AG04450 (cell line): ENCODE results near the gene XRCC4. TPM values are rescaled to one million over a fixed set of nuclear protein-coding genes. Genes with fewer than 3 reads are reported as not detected.

Source experiments
- CTCF ChIA-PET: fragments of 300-600, 350-600 bp; formaldehyde crosslinking; extraction: SDS; loops from one replicate; lab custom pipeline; 2022; ENCODE audit warnings: antibody characterized with exemption, inconsistent platforms; lab: Charles Lee
- POLR2A ChIA-PET: fragments of 350-600 bp; formaldehyde crosslinking; extraction: SDS; loops from one replicate; lab custom pipeline; 2021; ENCODE audit warnings: antibody characterized with exemption, inconsistent platforms; lab: Yijun Ruan, JAX
- DNase-seq: peaks from one replicate; pipeline ENCODE4 v3.0.0-alpha.2; 2011; ENCODE audit warnings: low read depth, low spot score
- H3K27ac ChIP-seq: one replicate; pipeline ENCODE4 v1.5.1; 2012; ENCODE audit warnings: low read depth, low read length, control low read depth
- H3K27me3 ChIP-seq: one replicate; pipeline ENCODE4 v1.6.0; 2012; ENCODE audit warnings: low read length; ENCODE audit not compliant: control insufficient read depth, insufficient read depth
- H3K4me3 ChIP-seq: 2 replicates; pipeline ENCODE4 v1.5.1; 2011; ENCODE audit warnings: mild to moderate bottlenecking, low read depth, low read length, control low read depth
- H3K9me3 ChIP-seq: 2 replicates; pipeline ENCODE4 v1.5.1; 2012; ENCODE audit warnings: low read length; ENCODE audit not compliant: control insufficient read depth, insufficient read depth
- polyA plus RNA-seq: library from polyadenylated mRNA; depleted of rRNA; stranded (reverse); fragments of >200 nt; gene quantifications from 2 replicates; pipeline ENCODE4 v1.2.3, GENCODE V29; 2011
- TF ChIP-seq, protein P1 (sequence below): IDR thresholded peaks from 2 replicates; pipeline ENCODE4 v1.5.1; 2011; ENCODE audit warnings: low read depth, low read length, control low read depth, inconsistent platforms

Gene XRCC4
- polyA plus RNA-seq, 1 experiment = 4.2 TPM

DNA sequence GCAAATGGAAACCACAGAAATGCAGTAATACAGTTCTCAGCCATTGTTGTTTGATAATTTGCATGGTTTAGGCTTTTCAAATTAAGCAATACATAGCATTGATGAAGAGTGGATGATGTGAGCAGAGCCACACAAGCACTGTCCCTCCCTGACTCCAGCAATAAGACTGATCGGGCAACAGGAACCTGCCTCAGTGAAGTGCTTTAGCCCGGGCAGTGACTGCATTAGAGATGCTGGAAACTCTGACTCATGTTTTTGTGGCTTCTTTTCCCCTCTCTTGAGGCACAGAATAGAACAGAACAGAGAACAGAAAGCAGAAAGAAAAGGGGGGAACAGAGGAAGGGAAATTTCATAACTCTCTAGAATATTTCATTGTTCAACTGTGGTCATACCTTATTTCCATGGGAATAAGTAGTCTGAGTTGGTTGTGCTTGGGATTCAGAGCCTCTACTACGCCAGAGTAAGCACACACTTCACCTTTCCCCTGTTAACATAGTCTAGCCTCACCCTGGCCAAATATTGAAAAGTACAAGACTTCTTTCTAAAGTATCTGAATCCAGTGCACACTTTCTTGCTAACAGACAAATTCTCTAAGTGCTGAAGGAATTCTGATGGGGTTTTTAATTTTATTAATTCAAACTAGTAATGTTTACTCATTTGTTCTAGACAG is 229.4 kb downstream of the XRCC4 start:
- ChIA-PET CTCF (no interaction called here), POLR2A (no interaction called here)
- peak; percentile 53 for DNase-seq
- Histone ChIP-seq H3K27me3 (no peaks in the 10 kb centered on the region), H3K4me3 (no peak overlapping the region), H3K9me3 (peaks cover 3% of the 10 kb centered on the region), H3K27ac (no peak overlapping the region)
- TF ChIP-seq, protein P1, sequence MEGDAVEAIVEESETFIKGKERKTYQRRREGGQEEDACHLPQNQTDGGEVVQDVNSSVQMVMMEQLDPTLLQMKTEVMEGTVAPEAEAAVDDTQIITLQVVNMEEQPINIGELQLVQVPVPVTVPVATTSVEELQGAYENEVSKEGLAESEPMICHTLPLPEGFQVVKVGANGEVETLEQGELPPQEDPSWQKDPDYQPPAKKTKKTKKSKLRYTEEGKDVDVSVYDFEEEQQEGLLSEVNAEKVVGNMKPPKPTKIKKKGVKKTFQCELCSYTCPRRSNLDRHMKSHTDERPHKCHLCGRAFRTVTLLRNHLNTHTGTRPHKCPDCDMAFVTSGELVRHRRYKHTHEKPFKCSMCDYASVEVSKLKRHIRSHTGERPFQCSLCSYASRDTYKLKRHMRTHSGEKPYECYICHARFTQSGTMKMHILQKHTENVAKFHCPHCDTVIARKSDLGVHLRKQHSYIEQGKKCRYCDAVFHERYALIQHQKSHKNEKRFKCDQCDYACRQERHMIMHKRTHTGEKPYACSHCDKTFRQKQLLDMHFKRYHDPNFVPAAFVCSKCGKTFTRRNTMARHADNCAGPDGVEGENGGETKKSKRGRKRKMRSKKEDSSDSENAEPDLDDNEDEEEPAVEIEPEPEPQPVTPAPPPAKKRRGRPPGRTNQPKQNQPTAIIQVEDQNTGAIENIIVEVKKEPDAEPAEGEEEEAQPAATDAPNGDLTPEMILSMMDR = no peak

GRCh38 chr5:83312663-83313062 is 235.3 kb downstream of the XRCC4 start:
- Histone ChIP-seq H3K27ac (no peak overlapping the region), H3K27me3 (no peaks in the 10 kb centered on the region), H3K9me3 (no peaks in the 10 kb centered on the region), H3K4me3 (no peak overlapping the region)
- TF ChIP-seq, protein P1 = no peak
- POLR2A ChIA-PET = no interaction called here
- CTCF ChIA-PET = no interaction called here
- DNase-seq = no peak

- no peak for DNase-seq
- no peak overlapping the region for H3K27ac ChIP-seq
- H3K27me3 ChIP-seq = no peaks in the 10 kb centered on the region
- H3K4me3 ChIP-seq = no peak overlapping the region
- ChIA-PET POLR2A (no interaction called here), CTCF (no interaction called here)
- no peaks in the 10 kb centered on the region for H3K9me3 ChIP-seq
- TF ChIP-seq, protein P1 = no peak
These were observed 236.1 kb downstream of the XRCC4 start for GRCh38 chr5:83313436-83313835.

DNA sequence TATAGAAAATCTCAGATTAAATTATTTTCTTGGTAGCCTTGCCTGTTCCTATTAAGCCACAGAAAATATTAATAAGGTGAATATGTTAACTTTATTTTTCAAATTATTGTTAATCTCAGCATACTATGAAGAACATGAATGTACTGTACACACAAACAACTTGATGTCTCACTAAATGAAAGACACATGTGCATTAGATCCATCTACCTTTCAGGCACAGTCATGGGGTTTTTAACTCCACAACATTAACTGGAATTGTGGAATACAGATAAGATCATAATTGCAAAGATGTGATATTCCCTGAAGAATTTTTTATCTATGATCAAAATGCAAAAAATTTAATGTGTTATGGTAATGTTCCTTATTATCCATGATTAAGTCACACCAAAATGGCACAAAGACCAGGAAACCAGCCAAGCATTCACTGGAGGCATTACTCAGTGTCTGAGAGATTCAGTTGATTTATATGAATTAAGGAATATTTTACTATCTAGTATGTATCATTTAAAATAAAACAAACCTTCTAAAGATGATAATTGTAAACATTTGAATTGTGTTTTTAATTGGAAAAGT is 244.2 kb downstream of the XRCC4 start:
- DNase-seq = no peak

DNA sequence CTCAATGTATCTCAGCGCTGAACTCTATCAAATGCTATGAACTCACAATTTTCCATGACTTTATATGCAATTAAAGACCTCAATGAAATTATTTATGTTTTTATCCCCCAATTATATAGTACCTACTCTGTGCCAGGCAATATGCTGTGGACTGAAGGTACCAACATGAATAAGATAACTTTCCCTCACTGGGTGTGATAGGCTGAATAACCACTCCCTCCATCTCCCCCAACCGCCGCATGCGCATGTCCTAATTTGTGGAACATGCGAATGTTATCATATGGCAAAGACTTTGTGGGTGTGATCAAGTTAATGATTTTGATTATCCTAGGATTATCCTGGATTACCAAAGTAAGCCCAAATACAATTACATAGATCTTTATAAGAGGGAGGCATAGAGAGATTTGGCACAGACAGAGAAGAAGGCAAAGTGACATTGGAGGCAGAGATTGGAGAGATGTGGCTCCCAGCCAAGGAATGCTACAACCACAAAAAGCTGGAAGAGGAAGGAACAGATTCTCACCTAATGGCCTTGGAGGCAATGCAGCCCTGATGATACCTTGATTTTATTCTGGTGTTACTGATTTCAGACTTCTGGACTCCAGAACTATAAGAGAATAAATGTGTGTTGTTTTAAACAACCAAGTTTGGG is 245.1 kb downstream of the XRCC4 start:
- Histone ChIP-seq H3K9me3 (no peaks in the 10 kb centered on the region), H3K4me3 (no peak overlapping the region), H3K27me3 (no peaks in the 10 kb centered on the region), H3K27ac (no peak overlapping the region)
- CTCF ChIA-PET = no interaction called here
- DNase-seq = no peak
- TF ChIP-seq, protein P1 = no peak
- POLR2A ChIA-PET = no interaction called here

More for the DNA sequence above, 244.2 kb downstream of the XRCC4 start:
- TF ChIP-seq, protein P1 = no peak
- Histone ChIP-seq H3K27ac (no peak overlapping the region), H3K4me3 (no peak overlapping the region), H3K9me3 (no peaks in the 10 kb centered on the region), H3K27me3 (no peaks in the 10 kb centered on the region)
- ChIA-PET CTCF (no interaction called here), POLR2A (no interaction called here)
